GM10266 (cell line): Measurements from ENCODE around the gene BLOC1S1.

Experiments used
- DNase-seq: peaks from one replicate; pipeline ENCODE4 v3.0.0; 2012; ENCODE audit errors: extremely low spot score
- TF ChIP-seq, protein P1 (sequence below): IDR thresholded peaks from 2 replicates; pipeline ENCODE4 v1.5.1; 2012; ENCODE audit warnings: mild to moderate bottlenecking, low read depth; ENCODE audit not compliant: control insufficient read depth, insufficient read depth; ENCODE audit errors: missing control alignments

Gene BLOC1S1

DNA sequence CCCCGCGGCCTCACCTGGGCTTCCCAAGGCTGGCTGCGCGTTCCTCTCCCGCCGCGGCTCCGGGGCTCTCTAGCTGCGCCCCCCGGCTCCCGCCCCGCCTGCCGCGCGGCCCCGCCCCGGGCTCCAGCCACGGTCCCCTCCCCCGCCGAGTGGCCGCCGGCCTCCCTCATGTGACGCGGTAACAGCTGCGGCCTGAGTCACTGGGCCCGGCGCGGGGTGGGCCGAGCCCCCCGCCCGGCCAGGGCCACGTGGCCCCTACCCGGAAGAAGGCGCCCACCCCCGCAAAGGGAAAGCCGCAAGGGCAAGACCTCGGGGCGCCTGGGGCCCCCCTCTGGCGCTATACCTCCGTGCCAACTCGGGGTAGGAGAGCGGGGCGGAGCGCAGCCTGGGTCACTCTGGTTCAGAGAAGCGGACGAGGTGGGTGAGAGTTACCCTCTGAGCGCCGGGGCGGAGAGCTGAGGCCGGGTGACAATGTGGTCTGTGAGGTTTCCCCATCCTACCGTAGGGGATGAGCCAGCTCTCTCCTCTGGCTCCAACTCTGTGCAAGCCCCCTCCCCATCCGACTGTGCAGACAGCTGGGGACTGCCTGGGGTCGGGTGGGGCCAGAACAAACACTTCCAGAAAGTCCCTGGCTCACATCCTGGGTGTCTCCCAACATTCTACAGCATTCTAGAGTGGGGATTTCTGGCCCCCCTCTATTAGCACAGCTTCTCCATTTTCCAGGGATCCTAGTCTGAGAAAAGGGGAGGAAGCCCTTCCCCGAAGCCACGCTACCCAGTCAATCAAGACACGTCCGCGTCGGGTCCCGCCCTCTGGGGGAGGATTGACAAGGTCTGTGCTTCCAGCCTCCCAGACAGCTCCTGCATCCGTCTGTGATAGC is 13.3 kb downstream of the BLOC1S1 start, which contains the start of gene CD63:
TSS of gene CD63 (minus strand) at position 71 of the 880 bp plus-strand sequence. CDS start 668 bp downstream, outside the sequence.
- DNase-seq: peak; percentile 96

DNA sequence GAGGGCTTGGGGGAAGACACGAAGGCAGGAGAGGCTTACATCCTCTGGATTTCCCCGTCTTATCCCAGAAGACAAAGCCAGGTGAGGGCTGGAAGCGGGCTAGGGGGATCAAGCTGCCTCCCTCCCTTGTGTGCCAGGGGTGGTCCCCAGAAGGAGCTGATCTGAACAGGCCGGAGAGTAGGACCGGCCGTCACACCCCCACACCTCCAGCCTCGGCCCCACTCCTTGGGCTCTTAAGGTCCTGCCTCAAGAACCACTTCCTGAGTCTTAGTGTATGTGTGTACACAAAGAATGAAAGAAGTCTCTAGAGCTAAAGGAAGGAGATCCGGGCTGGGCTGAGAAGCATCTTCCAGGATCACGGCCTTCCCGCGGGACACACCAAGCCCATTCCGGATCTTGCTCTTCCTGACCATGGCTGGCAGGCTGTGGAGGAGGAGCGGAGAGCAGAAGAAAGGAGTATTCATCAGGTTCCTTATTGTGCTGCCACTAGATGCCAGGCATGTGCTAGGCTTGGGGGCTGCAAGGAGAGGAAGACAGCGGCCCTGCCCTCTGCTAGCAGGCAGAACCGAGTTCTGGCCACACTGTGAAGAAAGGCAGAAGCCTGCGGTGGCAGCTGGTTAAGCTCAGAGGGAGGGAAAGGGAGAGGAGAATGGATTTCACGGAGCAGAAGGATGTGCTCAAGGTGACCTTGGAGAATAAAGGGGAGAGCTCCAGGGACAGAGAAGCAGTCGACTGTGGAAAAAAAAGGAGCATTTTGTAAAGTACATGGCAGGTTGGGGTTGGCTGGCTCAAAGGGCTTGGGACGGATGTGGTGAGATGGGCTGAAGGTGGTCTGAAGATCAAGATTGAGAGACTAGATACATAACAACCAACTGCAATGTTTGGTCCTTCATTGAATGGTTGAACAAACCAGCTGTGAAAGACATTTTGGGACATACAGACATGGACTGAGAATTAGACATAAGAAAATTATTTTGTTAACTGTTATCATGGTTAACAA is 14.3 kb downstream of the BLOC1S1 start:
- TF ChIP-seq, protein P1, sequence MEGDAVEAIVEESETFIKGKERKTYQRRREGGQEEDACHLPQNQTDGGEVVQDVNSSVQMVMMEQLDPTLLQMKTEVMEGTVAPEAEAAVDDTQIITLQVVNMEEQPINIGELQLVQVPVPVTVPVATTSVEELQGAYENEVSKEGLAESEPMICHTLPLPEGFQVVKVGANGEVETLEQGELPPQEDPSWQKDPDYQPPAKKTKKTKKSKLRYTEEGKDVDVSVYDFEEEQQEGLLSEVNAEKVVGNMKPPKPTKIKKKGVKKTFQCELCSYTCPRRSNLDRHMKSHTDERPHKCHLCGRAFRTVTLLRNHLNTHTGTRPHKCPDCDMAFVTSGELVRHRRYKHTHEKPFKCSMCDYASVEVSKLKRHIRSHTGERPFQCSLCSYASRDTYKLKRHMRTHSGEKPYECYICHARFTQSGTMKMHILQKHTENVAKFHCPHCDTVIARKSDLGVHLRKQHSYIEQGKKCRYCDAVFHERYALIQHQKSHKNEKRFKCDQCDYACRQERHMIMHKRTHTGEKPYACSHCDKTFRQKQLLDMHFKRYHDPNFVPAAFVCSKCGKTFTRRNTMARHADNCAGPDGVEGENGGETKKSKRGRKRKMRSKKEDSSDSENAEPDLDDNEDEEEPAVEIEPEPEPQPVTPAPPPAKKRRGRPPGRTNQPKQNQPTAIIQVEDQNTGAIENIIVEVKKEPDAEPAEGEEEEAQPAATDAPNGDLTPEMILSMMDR: peak; percentile 13
- peak; percentile 68 for DNase-seq

More for the DNA sequence above, 13.3 kb downstream of the BLOC1S1 start, which contains the start of gene CD63:
- TF ChIP-seq, protein P1: peak; percentile 22

GRCh38 chr12:55732288-55732687 is 16.4 kb downstream of the BLOC1S1 start:
- no peak for DNase-seq
- TF ChIP-seq, protein P1: no peak

GRCh38 chr12:55733021-55733555 is 17.2 kb downstream of the BLOC1S1 start:
- TF ChIP-seq, protein P1: no peak
- no peak for DNase-seq

GRCh38 chr12:55733858-55734257 is 18.0 kb downstream of the BLOC1S1 start:
- TF ChIP-seq, protein P1: no peak
- no peak for DNase-seq

DNA sequence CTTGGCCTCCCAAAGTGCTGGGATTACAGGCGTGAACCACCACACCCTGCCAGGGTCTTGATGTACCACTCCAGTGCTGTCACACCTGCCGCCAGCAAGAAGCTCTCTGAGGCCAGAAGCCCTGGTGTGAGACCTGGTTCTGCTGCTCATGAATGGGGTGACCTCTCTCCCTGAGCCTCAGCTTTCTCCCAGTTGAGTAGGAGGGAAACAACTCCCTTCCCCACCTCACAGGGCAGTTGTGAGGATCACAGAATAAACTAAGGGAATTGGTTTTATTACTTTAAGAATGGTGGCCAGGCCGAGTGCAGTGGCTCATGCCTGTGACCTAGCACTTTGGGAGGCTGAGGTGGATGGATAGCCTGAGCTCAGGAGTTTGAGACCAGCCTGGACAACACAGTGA is 18.7 kb downstream of the BLOC1S1 start:
- no peak for DNase-seq
- TF ChIP-seq, protein P1: no peak
